BLaER1 (cell line): ENCODE measurements around the gene PML.

Experiments used
- H3K27ac ChIP-seq: shearing (Covaris generic); formaldehyde crosslinking; 2 replicates; pipeline ENCODE4 v1.8.1; 2022
- H3K27me3 ChIP-seq: shearing (Covaris generic); formaldehyde crosslinking; 2 replicates; pipeline ENCODE4 v1.8.1; 2022
- H3K36me3 ChIP-seq: shearing (Covaris generic); formaldehyde crosslinking; 2 replicates; pipeline ENCODE4 v1.8.1; 2022
- H3K4me1 ChIP-seq: shearing (Covaris generic); formaldehyde crosslinking; 2 replicates; pipeline ENCODE4 v1.8.1; 2022
- H3K4me2 ChIP-seq: shearing (Covaris generic); formaldehyde crosslinking; 2 replicates; pipeline ENCODE4 v1.8.1; 2022
- H3K4me3 ChIP-seq: shearing (Covaris generic); formaldehyde crosslinking; 2 replicates; pipeline ENCODE4 v1.8.1; 2022
- H3K9ac ChIP-seq: shearing (Covaris generic); formaldehyde crosslinking; 2 replicates; pipeline ENCODE4 v1.8.1; 2022
- H3K9me3 ChIP-seq: shearing (Covaris generic); formaldehyde crosslinking; 2 replicates; pipeline ENCODE4 v1.8.1; 2022
- H4K20me1 ChIP-seq: shearing (Covaris generic); formaldehyde crosslinking; 2 replicates; pipeline ENCODE4 v1.8.1; 2022
- Cebpa-rat ChIP-seq: shearing (Covaris generic); IDR thresholded peaks from 2 replicates; pipeline ENCODE4 v1.8.1; 2022

Gene PML

DNA sequence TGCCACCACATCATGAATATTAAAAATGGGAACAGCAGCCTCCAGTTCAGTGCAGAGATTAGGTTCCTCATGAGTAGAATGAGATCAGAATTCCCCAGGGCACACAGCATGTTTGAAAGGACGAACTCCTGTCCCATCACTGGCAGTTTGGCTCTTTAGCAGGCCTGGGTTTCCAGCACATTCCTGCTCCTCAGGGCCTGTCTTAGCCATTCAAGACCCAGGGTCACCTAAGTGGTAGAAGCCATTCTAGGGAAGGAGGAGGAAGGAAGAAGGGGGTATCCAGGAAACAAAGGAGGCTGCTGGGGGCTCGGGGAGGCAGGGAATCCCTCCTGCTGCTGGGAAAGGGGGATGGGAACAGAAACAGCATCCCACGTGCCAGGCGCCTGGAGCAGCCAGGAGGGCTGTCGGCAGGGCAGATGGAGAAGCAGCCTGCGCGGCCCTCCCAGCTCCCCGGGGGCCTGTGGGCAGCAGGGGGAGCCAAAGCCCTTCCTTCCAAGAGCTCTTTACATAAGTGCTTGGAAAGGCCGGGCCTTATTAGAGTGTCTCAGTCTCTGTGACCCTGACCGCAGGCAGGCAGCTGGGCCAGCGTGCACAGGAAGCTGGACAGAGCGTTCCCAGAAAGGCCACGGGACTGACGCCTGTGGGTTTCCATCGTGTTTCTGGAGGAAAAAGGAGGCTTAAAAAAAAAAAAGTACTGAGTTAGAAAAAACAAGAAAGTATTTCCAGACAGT is 43.5 kb upstream of the PML start:
- Histone ChIP-seq H4K20me1 (no peaks in the 10 kb centered on the region), H3K27ac (peak overlapping the region; percentile 72), H3K27me3 (no peaks in the 10 kb centered on the region), H3K4me2 (peak overlapping the region; percentile 81), H3K4me1 (peaks cover 65% of the 10 kb centered on the region), H3K36me3 (no peaks in the 10 kb centered on the region), H3K4me3 (no peak overlapping the region), H3K9ac (peak overlapping the region; percentile 69), H3K9me3 (no peaks in the 10 kb centered on the region)
- no peak for TF ChIP-seq Cebpa-rat

DNA sequence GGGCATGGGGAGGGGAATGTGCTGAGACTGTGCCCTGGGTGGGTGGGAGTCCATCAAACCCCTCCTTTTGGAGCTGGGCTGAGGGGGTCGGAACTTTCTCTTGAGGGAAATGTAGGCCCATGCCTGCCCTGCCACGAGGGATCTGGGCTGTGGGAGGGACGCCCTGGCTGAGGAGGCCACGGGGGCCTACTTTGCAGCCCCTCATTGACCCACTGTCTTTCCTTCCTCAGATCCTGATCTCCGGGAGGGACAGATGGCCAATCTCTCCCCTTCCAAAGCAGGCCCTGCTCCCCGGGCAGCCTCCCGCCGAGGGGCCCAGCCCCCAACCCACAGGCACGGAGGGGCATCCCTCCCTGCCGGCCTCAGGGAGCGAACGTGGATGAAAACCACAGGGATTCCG is 42.9 kb upstream of the PML start:
- no peaks in the 10 kb centered on the region for H4K20me1 ChIP-seq
- H3K4me2 ChIP-seq = peak overlapping the region; percentile 81
- H3K4me1 ChIP-seq = peaks cover 63% of the 10 kb centered on the region
- no peaks in the 10 kb centered on the region for H3K36me3 ChIP-seq
- no peak for TF ChIP-seq Cebpa-rat
- H3K4me3 ChIP-seq = no peak overlapping the region
- peak overlapping the region; percentile 72 for H3K27ac ChIP-seq
- peak overlapping the region; percentile 69 for H3K9ac ChIP-seq
- no peaks in the 10 kb centered on the region for H3K27me3 ChIP-seq
- no peaks in the 10 kb centered on the region for H3K9me3 ChIP-seq

DNA sequence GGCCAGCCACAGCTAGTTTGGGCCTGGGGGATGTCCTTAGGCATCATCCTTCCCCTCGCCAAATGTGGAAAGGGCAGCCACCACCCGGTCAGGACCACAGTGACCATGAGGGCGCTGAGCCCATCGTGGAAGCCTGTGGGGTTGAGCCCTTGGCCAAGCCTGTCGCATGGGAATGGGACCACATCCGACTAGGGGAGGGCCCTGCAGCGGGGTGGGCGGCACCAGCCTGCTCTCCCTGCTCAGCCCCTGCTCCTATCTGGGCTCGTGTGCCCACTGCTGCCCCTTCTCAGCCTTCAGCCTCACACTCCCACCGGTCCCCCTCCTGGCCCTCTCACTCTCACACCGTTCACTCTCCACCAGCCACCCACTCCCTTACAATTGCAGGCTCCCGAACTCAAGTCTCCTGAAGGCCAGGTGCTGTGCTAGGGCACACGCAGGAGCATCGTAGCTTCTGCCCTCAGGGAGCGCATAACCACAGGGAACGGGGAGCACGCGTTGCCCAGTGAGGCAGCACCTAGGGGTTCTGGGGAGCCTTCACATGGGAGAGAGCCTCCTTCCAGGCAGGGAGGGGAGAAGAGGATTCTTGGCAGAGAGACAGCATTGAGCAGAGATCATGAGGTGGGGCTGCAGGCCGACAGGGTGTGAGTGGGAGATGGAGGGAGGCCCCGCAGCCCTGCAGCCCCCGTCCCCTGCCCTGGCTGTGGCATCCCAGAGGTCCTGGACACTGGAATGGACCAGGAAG is 42.2 kb upstream of the PML start:
- Histone ChIP-seq H3K4me3 (no peak overlapping the region), H3K27me3 (no peaks in the 10 kb centered on the region), H3K9ac (peak overlapping the region; percentile 69), H3K27ac (peak overlapping the region; percentile 72), H3K36me3 (no peaks in the 10 kb centered on the region), H3K9me3 (no peaks in the 10 kb centered on the region), H4K20me1 (no peaks in the 10 kb centered on the region), H3K4me1 (peaks cover 65% of the 10 kb centered on the region), H3K4me2 (peak overlapping the region; percentile 81)
- TF ChIP-seq Cebpa-rat = no peak

DNA sequence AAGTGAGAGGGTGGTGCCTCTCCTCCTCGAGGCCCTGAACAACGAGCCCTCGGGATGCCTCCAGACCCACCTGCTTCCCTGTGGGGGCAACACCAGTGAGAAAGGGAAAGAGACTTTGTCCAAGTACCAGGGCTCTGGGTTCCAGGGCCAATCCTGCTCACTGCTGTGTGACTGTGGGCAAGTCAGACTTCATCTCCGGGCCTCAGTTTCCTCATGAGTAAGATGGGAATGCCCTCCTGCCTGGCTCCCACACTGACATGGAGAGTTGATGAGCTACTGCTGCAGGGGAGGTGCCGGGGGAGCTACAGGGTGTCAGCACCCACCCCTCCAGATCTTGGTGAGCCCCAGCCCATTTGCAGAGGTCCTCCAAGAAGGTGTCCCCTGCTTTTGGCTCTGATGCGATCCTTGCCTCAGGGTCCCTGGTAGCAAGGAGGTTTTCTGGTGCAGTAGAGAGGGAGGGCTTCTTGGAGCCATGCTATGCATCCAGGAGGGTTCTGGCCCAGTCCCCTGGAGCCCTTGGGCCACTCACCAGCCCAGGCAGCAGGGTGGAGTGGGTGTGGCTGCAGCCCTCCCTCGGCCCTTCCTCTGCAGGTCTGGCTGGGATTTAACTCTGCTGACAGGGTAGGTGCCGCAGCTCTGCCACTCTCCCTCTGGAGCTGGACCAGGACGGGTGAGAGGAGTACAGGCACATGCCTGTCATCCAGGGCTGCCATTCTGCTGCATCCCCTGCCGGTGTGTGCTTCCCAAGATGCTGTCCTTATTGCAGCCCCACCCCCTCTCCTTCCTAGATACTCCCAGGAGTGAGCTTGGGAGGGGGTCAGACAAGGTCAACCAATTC is 41.4 kb upstream of the PML start:
- no peak overlapping the region for H3K9ac ChIP-seq
- peaks cover 73% of the 10 kb centered on the region for H3K4me1 ChIP-seq
- no peak overlapping the region for H3K4me3 ChIP-seq
- H3K27me3 ChIP-seq = no peaks in the 10 kb centered on the region
- no peaks in the 10 kb centered on the region for H3K9me3 ChIP-seq
- H3K36me3 ChIP-seq = no peaks in the 10 kb centered on the region
- H4K20me1 ChIP-seq = no peaks in the 10 kb centered on the region
- no peak for TF ChIP-seq Cebpa-rat
- H3K4me2 ChIP-seq = peak overlapping the region; percentile 81; the same call in 1 of the 2 replicates
- 0 out of 2 replicates have a peak overlapping the region, but pooled peaks have one; percentile 72 for H3K27ac ChIP-seq

DNA sequence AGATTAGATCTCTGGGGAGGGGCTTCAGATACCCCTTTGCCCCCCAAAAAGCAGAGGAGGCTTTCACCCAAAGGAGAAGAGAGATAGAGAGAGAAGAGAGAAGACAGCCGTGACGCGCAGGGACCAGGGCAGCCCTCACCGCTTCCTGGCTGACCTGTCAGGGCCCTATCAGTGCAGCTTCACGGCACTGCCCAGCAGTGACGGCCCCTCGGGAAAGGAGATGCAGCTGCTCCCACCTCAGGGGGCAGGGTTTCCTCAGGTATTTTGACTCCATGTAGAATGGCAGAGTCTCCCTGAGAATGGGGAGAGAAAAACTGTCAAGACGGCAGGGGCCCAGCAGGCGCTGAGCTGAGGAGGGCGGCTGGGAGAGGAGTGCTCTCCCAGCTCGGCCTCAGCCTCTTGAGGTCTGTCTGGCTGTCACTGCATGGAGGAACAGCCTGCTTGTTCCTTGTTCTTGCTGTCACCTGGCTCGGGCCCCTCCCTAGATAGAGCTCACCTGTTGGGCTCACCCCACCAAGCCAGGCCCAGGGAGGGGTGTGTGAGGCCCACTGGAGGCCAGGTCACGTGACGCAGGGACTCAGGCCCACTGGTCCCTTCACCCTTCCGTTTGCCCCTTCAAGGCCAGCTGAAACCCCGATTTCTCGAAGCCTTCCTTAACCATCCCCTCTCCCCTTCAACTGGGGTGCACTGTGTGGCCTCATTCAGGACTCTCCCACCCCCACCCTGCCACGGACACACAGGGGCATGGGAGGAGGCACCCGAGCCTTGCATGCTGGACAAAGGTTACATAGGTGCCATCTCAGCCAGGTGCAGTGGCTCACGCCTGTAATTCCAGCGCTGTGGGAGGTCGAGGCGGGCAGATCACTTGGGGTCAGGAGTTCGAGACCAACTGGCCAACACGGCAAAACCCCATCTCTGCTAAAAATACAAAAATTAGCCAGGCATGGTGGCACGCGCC is 40.0 kb upstream of the PML start:
- no peaks in the 10 kb centered on the region for H3K36me3 ChIP-seq
- H3K9me3 ChIP-seq = no peaks in the 10 kb centered on the region
- no peak for TF ChIP-seq Cebpa-rat
- peaks cover 78% of the 10 kb centered on the region for H3K4me1 ChIP-seq
- H3K4me3 ChIP-seq = no peak overlapping the region
- H3K27me3 ChIP-seq = no peaks in the 10 kb centered on the region
- H3K27ac ChIP-seq = no peak overlapping the region
- H3K9ac ChIP-seq = no peak overlapping the region
- no peaks in the 10 kb centered on the region for H4K20me1 ChIP-seq
- H3K4me2 ChIP-seq = peak overlapping the region; percentile 8

DNA sequence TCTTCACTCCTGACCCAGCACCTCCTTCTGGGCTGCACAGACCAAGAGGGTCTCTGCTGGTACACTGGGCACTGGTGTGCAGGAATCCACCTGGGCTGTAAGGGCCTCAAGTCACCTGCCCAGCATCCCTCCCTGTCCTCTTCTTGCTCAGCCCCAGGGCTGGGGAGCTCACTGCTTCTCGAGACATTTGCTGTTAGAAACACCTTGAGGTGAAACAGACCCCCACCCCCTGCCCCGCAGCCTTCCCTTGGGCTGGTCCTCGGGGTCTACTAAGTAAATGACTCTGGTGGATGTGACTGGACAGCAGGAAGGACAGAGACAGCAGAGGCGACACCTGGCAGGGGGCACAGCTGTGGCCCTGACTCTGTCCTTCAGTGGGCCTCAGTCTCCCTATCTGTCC is 39.2 kb upstream of the PML start:
- H3K9ac ChIP-seq = no peak overlapping the region
- H3K27ac ChIP-seq = no peak overlapping the region
- no peaks in the 10 kb centered on the region for H3K9me3 ChIP-seq
- H3K4me1 ChIP-seq = peaks cover 78% of the 10 kb centered on the region
- H4K20me1 ChIP-seq = no peaks in the 10 kb centered on the region
- H3K4me3 ChIP-seq = no peak overlapping the region
- no peak overlapping the region for H3K4me2 ChIP-seq
- H3K27me3 ChIP-seq = no peaks in the 10 kb centered on the region
- no peak for TF ChIP-seq Cebpa-rat
- no peaks in the 10 kb centered on the region for H3K36me3 ChIP-seq

DNA sequence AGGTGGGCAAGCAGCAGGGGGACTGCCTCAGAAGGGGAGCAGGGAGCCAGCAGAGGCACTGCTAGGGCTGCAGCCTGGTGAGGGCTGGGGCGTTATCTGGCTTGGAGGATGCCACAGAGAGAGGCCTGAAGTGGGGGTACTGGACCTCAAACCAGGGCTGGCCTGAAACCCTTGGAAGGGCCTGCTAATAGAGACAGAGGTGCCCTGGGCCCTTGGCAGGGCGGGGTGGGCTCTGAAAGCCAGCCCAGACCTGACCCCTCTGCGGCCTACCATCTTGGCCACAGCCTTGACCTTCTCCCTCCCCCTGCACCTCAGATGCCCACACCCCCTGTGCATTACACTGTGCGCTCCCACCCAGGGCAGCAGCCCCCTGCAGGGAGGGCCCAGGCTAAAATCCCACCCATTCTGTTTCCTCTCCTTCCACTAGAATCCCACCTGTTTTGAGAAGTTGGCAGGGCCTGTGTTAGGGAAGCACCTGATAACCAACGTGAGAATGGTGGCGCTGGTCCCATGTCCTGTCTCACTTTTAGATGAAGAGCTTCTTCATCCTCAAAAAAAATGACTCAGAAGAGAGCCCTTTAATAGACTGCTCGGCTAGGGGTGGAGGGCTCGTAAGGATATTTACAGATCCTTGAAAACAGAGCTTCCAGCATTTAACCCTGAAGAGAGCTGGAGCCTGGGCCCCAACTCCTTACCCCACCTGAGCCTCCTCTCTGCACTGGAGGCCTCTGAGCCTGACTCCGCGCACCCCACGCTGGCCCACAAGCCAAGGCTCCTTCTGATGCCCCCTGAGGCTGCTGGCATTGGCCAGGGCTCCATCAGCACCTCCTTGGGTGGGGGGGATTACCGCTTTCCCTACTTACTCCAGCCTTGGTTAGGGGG is 38.4 kb upstream of the PML start:
- TF ChIP-seq Cebpa-rat = no peak
- Histone ChIP-seq H3K36me3 (no peaks in the 10 kb centered on the region), H3K9me3 (no peaks in the 10 kb centered on the region), H3K4me1 (peaks cover 76% of the 10 kb centered on the region), H3K27me3 (no peaks in the 10 kb centered on the region), H3K9ac (no peak overlapping the region), H3K4me2 (peak overlapping the region; percentile 69), H3K27ac (no peak overlapping the region), H3K4me3 (no peak overlapping the region), H4K20me1 (no peaks in the 10 kb centered on the region)

DNA sequence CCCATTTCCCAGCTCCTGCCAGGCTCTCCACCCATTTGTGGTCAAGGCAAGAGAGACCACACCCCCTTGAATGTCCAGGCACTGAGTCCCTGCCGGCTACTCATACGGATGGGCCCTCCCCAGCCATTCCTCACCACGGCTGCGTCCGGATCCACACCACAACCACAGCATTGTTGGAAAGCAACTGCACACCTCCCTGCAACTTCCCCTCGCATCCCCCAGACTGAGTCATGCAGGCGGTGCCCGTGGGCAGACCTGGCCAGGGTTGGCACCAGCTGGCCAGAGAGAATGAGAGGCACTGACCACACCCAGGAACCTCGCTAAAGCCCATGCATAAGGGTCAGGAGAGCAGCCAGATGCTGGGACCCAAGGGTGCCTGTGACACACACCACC is 37.8 kb upstream of the PML start:
- no peak for TF ChIP-seq Cebpa-rat
- no peak overlapping the region for H3K4me3 ChIP-seq
- H3K9me3 ChIP-seq = no peaks in the 10 kb centered on the region
- H3K27ac ChIP-seq = no peak overlapping the region
- H3K4me1 ChIP-seq = peaks cover 69% of the 10 kb centered on the region
- no peaks in the 10 kb centered on the region for H4K20me1 ChIP-seq
- no peaks in the 10 kb centered on the region for H3K36me3 ChIP-seq
- H3K9ac ChIP-seq = no peak overlapping the region
- H3K27me3 ChIP-seq = no peaks in the 10 kb centered on the region
- H3K4me2 ChIP-seq = peak overlapping the region; percentile 69
